Activated CD8-positive, alpha-beta memory T cell treated with anti-CD3 and anti-CD28 coated beads for 48 hours (primary cell): ENCODE measurements around the gene PKDREJ.

Experiments
- DNase-seq, 3 experiments: peaks; one replicate each; pipeline ENCODE4 v3.0.0-alpha.2; 2020; ENCODE audit warnings: low read depth in 2 of 3, low spot score in 2 of 3

Gene PKDREJ

DNA sequence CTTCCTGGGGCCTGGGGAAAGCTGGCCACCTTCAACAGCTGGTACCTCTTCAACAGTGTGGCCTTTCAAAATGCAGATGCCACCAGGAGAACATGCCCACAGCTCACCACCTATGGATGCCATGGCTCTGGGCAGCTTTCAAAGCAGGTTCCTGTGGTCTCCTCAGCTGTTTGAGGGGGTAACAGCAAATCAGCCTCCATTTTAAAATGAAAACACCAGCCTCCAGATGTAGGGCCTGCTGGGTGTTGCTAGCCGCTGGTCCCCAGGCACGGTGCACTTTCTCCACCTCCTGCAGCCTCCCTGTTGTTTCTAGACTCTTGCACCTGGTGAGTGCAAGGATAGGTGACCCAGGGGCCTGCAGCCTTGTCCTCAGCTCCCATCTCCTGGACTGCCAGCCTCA, 23.1 kb downstream of the PKDREJ start:
- no peak for DNase-seq

DNA sequence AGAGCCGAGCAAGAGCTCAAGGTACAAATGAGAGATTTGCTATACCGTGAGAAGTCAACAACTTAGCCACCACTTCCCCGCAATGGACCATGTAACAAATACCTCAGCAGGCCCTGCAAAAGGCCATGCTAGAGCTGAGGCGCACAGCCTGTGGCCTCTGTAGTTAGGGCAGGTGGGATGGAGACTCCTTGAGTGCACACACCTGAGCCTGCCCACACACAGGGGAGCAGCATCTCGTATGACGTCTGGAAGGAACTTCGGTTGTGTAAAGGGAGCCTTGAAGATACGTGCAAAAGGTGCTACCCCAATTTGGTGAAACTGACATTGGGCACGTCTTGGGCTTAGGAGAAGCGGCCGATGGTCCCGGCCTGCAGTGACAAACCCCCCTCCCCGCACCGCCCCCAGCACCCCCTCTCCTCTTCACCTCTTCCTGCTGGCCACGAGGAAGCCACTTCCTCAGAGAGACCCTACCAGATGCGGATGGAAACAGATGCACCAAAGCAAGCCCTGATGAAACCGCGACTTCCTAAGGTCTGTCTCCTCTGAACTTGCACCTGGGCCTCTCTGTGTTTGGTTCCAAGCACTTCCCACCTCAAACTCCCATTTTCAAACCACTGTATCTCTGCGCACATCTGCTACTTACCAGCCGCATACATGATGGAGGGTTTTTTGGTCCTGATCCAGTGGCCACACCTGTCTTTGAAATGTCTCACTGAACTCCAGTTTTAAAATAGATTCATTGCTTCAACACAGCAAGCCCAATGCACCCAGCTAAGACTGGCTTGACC, 23.7 kb downstream of the PKDREJ start:
- DNase-seq, result no peak

DNA sequence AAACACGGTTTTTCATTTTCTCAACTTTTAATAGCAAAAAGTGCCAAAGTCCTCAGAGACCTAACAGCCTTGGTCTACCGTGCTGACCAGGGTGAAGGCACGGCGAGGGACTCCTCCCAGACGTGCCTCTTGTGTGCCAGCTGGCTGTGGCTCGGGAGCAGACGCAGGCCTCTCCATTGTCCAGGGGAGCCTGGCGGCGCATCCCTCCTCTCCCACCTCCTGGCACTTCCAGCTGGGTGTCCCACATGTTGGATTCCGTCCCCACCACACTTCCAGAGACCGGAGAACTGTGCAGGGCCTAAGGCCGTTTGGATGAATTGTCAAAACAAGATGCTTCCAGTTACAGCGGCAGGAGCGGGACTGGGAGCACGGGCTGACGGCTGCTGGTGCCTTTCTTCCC, 24.6 kb downstream of the PKDREJ start:
- DNase-seq, result no peak

DNA sequence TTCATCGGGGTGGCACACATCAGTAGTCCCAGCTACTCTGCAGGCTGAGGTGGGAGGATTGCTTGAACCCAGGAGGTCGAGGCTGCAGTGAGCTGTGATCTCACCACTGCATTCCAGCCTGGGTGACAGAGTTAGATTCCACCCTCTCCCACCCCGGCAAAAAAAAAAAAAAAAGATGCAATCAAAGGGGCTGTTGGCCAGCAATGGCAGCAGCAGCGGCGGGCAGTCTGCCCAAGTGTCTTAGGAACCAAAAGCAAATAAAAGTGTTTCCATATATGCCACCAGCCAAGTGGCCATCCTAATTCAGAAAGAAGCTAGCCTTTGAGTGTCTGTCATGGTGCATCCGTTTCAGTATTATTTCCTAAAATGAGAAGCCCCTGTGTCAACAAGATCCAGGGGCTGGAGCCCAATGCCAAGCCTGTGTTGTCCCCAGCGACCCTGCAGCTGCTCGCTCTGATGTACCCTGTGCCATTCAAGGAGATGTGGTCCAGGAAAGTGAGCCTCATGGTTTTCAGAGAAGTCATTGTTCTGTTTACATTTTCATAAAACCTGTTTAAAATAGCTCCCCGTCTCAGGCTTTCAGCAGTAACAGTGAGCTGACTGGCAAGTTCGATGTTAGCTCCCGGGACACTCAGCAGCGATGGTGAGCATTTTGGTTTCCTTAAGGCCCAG, 25.6 kb downstream of the PKDREJ start:
- no peak for DNase-seq

DNA sequence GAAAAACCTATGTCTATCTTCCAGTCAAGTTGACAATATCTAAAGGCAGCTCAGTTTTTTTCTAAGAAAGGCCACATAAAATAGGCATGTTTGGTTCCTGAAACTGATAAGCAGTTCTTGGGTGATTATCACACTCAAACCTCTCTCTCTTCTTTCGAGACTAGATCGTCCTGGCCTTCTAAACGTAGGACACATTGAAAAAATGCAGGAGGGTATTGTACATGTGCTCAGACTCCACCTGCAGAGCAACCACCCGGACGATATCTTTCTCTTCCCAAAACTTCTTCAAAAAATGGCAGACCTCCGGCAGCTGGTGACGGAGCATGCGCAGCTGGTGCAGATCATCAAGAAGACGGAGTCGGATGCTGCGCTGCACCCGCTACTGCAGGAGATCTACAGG, 28.2 kb downstream of the PKDREJ start:
- DNase-seq, result no peak

DNA sequence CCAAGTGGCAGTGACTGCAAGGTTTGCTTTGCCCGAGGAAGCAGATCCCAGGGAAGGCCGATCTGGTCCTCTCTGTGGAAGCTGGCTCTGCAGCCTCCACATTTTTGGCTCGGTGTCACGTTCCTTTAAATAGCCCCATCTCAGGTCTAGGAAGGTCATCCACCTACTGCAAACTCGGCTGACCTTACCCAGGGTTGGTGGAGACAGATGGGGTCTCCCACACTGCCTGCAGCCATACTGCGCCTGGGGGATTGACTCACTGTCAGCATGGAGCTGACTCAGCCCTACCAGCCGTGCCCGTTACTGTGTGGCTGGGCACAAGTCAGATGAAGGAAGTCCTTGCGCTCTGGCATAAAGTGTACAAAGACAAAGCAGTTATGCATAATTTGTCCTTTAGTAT, 29.9 kb downstream of the PKDREJ start:
- no peak for DNase-seq

DNA sequence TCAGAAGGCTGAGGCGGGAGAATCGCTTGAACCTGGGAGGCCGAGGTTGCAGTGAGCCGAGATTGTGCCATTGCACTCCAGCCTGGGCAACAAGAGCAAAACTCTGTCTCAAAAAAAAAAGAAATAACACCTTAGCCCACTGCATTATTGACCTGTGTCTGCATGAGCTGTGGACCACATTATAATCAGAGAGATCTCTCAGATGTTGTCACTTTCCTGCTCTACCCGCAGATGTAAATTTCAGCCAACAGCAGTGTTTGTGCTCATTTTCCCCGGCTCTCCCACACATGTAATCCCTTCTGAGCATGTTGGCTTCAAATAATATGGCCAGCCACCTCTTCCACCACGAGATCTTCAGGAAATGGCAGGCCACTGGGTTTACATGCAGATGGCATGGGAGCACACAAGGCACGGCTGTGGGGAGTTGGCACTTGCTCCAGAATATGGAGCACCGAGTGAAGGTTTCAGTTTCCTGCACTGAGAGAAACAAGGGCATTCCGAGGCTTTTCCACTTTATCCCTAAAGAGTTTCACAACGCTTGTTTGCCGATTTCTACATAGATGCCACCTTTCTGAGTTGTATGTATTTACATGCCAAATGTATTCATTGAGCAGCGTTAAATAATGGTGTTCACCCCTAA, 32.8 kb downstream of the PKDREJ start:
- DNase-seq, result no peak

DNA sequence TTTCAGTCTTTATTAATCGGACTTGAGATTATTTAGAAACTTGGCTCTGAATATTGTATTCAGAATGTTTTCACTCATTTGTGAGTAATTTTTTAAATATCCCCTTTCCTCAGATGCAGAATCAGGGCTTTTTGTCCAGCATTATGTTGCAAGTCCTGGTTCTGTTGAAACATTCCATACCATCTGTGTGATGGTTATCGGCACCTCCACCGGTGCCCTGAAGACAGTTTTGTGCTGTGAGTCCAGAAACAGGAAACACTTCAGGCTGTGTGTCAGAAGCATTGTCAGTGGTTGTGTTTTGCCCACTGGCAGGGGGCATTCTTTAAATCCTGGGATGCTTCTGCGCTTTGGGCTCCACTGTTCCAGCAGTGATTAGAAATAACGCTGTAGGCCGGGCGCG, 33.4 kb downstream of the PKDREJ start:
- no peak for DNase-seq

DNA sequence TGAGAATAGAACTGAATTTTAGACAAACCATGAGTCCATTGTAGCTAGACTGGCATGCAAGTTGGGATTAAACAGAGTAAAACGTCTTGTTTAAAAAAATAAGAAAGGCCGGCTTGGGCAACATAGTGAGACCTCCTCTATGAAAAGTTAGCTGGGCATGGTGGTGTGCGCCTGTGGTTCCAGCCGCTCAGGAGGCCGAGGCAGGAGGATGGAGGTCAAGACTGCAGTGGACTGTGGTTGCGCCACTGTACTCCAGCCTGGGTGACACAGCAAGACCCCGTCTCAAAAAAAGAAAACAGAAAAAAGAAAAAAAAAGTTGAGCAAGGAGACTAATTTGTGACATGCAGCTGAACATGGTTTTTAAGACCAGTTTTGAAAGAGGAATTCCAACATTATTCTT, 36.6 kb downstream of the PKDREJ start:
- no peak for DNase-seq

DNA sequence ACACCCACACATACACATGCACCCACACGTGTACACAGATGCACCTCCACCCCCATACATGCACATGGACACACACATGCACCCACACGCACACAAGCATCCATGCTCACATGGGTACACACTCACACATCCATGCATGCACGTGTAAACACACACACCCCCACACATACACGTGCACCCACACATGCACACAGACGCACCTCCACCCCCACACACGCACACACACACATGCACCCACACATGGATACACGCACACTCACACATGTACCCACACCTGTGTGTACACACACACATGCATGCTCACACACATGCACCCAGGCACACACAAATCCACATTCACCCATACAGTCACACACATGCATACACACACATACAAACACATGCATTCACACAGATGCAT, 37.5 kb downstream of the PKDREJ start:
- DNase-seq, result no peak

DNA sequence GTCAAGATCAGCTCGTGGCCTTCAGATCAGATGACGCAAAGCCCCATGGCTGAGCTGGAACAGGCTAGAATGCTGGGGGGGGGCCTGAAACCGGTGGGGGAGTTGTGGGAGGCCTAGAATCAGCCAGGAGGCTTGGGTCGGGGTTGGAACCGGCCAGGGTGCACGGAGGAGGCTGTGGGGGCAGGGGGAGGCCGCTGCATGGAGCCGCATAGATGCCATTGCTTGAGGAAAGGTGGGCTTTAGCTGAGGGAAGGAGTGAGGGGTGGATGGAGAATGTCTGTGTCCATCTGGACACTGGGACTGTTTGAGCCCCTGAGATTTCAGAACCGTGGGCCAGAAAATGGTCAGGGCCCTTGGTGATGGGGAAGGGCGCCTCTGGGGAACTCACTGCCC, 38.2 kb downstream of the PKDREJ start:
- DNase-seq, result no peak

DNA sequence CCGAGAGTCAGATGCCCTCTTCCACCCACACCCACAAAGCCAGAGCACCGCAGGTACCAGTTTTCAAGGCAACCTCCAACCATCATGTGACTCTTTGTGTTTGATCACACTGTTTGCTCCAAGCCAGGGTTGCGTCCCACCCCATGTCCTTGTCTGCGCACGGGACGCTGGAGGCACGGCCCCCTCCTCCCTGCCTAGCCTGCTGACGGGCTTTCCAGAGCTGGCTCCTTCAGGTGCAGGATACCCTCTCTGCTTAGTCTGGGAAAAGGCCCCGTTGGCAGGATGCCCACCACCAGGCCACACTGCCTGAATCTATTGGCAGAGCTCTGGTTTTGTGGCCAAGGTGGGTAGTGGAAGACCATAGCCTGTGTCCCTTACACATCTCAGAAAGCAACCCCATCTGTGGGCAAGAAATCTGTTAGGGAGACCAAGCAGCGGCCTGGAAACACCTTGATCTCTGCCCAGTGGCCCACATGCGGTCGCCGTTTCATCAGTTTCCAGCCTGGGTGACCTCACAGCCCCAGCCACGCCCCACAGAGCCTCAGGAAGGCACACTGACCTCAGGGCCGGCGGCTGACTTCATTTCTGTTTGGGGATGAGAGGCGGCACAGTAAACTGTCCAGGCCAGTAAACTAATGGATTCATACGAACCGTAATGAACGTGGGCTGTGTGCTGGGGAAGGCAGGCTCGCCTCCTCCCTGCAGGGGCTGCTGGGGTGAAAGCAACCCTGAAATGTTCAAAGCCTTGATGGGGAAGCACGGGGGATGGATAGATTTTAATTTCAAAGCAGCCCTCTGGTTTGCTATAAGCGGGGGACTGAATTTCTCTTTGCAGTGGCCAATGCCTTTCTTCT, 38.9 kb downstream of the PKDREJ start:
- no peak for DNase-seq

DNA sequence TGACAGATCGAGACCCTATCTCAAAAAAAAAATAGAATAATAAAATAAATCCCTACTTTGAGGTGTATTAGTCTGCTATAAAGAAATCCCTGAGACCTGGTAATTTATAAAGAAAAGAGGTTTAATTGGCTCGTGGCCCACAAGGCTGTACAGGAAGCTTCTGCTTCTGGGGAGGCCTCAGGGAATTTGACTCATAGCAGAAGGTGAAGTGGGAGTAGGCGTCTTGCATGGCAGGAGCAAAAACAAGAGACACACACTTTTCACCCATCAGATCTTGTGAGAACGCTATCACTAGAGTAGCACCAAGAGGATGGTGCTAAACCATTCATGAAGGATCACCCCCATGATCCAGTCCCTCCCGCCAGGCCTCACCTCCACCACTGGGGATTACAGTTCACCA, 42.2 kb downstream of the PKDREJ start:
- no peak for DNase-seq

DNA sequence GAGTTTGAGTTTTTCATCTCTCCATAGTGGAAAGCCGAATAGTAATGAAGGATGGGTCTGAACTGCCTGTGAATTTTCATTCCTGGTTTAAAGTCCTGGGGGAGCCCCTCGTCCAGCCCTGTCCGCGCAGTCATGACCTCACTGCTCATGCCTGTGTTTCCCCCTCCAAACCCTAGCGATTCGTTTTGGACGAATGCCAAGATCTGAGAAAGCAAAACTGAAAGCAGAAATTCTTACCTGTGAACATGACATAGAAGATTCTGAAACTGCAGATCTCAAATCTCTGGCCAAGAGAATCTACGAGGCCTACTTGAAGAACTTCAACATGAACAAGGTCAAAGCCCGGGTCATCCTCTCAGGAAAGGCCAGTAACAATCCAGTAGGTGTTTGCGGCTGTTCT, 43.5 kb downstream of the PKDREJ start:
- no peak for DNase-seq

DNA sequence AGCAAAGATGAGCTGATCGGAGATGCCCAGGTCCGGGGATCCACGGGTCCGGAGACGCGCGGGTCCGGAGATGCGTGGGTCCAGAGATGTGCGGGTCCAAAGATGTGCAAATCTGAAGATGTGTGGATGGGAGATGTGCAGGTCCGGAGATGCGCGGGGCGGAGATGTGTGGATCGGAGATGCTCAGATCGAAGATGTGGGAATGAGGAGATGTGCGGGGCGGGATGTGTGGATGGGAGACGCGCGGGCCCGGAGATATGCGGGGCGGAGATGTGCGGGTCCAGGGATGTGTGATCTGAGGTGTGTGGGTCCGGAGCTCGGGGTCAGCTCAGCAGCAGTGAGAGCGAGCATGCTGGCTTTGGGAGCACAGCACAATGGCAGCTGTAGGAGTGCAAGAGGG, 48.5 kb downstream of the PKDREJ start:
- DNase-seq, result no peak

DNA sequence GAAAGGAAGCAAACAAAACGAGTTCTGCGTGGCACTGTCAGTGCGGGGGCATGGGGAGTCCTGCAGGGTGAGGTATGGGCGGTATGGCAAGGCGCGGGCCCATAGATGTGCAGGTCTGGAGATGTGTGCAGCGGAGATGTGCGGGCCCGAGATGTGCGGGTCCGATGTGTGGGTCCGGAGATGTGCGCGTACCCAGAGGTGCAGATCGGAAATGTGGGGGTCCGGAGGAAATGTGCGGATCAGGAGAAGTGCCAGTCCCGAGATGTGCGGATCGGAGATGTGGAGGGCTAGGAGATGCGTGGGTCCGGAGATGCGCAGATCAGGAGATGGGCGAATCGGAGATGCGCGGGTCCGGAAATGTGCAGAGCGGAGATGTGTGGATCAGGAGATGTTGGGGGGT, 49.0 kb downstream of the PKDREJ start:
- DNase-seq, result no peak

DNA sequence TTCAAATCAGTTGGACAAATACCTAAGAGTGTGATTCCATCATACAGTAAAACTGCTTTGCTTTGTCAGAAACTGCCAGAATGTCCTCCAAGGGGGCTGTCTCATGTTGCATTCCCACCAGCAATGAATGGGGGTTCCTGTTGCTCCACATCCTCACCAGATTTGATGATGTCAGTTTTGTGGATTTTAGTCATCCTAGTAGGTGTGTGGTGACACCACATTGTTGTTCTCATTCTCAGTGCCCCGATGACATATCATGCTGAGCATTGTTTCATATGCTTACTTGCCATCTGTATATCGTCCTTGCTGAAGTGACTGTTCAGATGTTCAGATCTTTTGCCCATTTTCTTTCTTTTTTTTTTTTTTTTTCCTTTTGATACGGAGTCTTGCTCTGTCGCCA, 50.1 kb downstream of the PKDREJ start:
- no peak for DNase-seq

DNA sequence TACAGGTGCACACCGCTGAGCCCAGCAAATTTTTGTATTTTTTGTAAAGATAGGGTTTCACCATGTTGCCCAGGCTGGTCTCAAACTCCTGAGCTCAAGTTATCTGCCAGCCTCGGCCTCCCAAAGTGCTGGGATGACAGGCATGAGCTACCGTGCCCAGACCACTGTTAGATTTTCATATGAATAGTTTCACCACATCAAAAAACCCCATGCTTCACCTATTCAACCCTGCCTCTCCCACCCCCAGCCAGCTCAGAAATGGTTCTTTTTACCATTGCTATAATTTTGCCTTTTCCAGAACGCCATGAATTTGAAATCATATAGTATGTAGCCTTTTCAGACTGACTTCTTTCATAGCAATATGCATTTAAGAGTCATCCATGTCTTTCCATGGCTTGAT, 50.9 kb downstream of the PKDREJ start:
- DNase-seq, result no peak

DNA sequence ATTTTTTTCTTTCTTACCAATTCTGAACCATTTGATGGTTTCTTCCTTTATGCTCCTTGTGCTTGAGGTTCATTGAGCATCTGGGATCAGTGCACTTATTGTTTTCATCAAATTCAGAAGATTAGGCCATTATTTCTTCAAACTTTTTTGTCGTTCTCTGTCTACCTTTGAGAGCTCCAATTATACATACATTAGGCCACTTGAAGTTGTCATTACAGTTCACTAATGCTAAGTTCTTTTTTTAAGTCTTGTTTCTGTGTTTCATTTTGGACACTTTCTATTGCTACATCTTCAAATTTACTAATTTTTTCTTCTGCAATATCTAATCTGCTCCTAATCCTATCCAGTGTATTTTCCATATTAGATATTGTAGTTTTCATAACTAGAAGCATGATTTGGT, 53.9 kb downstream of the PKDREJ start:
- no peak for DNase-seq
